GM12892 (cell line): ENCODE data around the gene PRICKLE3.

Experiments used
- POLR2A ChIP-seq: IDR thresholded peaks from 2 replicates; pipeline ENCODE4 v1.6.1; 2011; ENCODE audit warnings: low read depth, low read length, control low read depth
- POLR2AphosphoS5 ChIP-seq: IDR thresholded peaks from 2 replicates; pipeline ENCODE4 v1.6.1; 2011; ENCODE audit warnings: low read depth, low read length, control low read depth

DNA sequence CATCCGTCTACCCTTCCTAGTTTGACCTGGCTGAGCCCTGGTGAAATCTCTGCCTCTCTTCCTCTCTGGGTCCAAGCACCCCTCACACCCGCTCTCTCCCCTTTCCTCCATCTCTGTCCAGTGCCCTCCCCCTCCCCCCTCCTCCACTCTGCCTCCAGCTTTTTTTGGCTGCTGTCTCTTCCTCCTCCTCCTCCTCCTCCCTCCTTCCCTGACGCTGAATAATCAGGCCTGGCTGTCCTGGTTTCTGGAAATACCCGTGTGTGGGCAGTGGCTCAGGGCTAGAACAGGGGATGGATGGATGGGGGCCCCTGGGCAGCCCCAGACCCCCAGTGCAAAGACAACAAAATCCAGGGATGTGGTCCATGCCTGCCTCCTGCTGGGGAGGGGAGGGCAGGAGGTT lies 18.5 kb upstream of the PRICKLE3 start:
- TF ChIP-seq POLR2A (no peak), POLR2AphosphoS5 (no peak)
